Activated T-helper 9 cell treated with anti-CD3 and anti-CD28 coated beads, Interleukin-2, amount 50 U/mL, for 16 hours (primary cell): ENCODE data around the gene DIS3L2.

ENCODE experiments used
- DNase-seq: peaks from one replicate; pipeline ENCODE4 v3.0.0-alpha.2; 2020; ENCODE audit warnings: low read depth

Gene DIS3L2

GRCh38 chr2:232184346-232184745, 222.8 kb downstream of the DIS3L2 start:
- DNase-seq, result no peak

GRCh38 chr2:232190796-232191195, 229.3 kb downstream of the DIS3L2 start:
- no peak for DNase-seq

GRCh38 chr2:232195487-232195886, 234.0 kb downstream of the DIS3L2 start:
- no peak for DNase-seq

- DNase-seq, result no peak
Measured at GRCh38 chr2:232196802-232197201, 235.3 kb downstream of the DIS3L2 start.

- DNase-seq, result no peak
Measured at GRCh38 chr2:232200195-232200594, 238.7 kb downstream of the DIS3L2 start.

GRCh38 chr2:232203166-232203891, 241.8 kb downstream of the DIS3L2 start:
- no peak for DNase-seq

GRCh38 chr2:232203936-232204335, 242.4 kb downstream of the DIS3L2 start:
- no peak for DNase-seq

- DNase-seq, result no peak
Measured at GRCh38 chr2:232204457-232204931, 243.0 kb downstream of the DIS3L2 start.

GRCh38 chr2:232207174-232207573, 245.7 kb downstream of the DIS3L2 start:
- no peak for DNase-seq

- DNase-seq, result no peak
Measured at GRCh38 chr2:232210306-232210705, 248.8 kb downstream of the DIS3L2 start.

- no peak for DNase-seq
Measured at GRCh38 chr2:232211743-232212686, 250.5 kb downstream of the DIS3L2 start.

GRCh38 chr2:232213176-232213575, 251.7 kb downstream of the DIS3L2 start:
- DNase-seq, result no peak

- DNase-seq, result no peak
Measured at GRCh38 chr2:232214053-232214452, 252.5 kb downstream of the DIS3L2 start.

GRCh38 chr2:232216028-232216427, 254.5 kb downstream of the DIS3L2 start:
- DNase-seq, result no peak

GRCh38 chr2:232218778-232219495, 257.4 kb downstream of the DIS3L2 start:
- no peak for DNase-seq

GRCh38 chr2:232219496-232219870, 258.0 kb downstream of the DIS3L2 start:
- no peak for DNase-seq

- no peak for DNase-seq
Measured at GRCh38 chr2:232219932-232220331, 258.4 kb downstream of the DIS3L2 start.

GRCh38 chr2:232225429-232225828, 263.9 kb downstream of the DIS3L2 start:
- DNase-seq, result no peak

- DNase-seq, result no peak
Measured at GRCh38 chr2:232225895-232226294, 264.4 kb downstream of the DIS3L2 start.

- DNase-seq, result no peak
Measured at GRCh38 chr2:232228332-232228731, 266.8 kb downstream of the DIS3L2 start.

- no peak for DNase-seq
Measured at GRCh38 chr2:232228971-232229894, 267.7 kb downstream of the DIS3L2 start.
